Fibroblast of skin of right quadriceps (primary cell): ENCODE results near the gene CELF6.
"Not testable (repeated sequence)": the region's sequence is repeated elsewhere in the genome, so short reads cannot be mapped to it uniquely, and the experiment has no call there.

Experiments used
- DNase-seq: peaks from one replicate; pipeline ENCODE4 v3.0.0-alpha.2; 2013

The CELF6 gene

GRCh38 chr15:72315706-72316370, 4.1 kb downstream of the CELF6 start:
- no peak for DNase-seq

- DNase-seq: no peak
Observed at GRCh38 chr15:72313881-72314280, 6.1 kb downstream of the CELF6 start.

- no peak for DNase-seq
Observed at GRCh38 chr15:72313448-72313840, 6.5 kb downstream of the CELF6 start.

GRCh38 chr15:72312605-72313447, 7.1 kb downstream of the CELF6 start:
- peak; percentile 57 for DNase-seq

- DNase-seq: no peak
Observed at GRCh38 chr15:72307026-72307425, 12.9 kb downstream of the CELF6 start.

GRCh38 chr15:72306211-72306785, 13.7 kb downstream of the CELF6 start:
- peak; percentile 53 for DNase-seq

- DNase-seq: no peak
Observed at GRCh38 chr15:72304596-72304995, 15.4 kb downstream of the CELF6 start.

- DNase-seq: no peak
Observed at GRCh38 chr15:72302955-72303354, 17.0 kb downstream of the CELF6 start.

GRCh38 chr15:72289597-72290325, 30.2 kb downstream of the CELF6 start:
- DNase-seq: no peak

GRCh38 chr15:72288796-72289596, 31.0 kb downstream of the CELF6 start:
- no peak for DNase-seq

GRCh38 chr15:72285927-72286516, 33.9 kb downstream of the CELF6 start:
- DNase-seq: peak; percentile 18

GRCh38 chr15:72285402-72285801, 34.6 kb downstream of the CELF6 start:
- no peak for DNase-seq

GRCh38 chr15:72284781-72285180, 35.2 kb downstream of the CELF6 start:
- DNase-seq: no peak

GRCh38 chr15:72281713-72282112, 38.2 kb downstream of the CELF6 start:
- DNase-seq: no peak

GRCh38 chr15:72280751-72281150, 39.2 kb downstream of the CELF6 start:
- no peak for DNase-seq

- no peak for DNase-seq
Observed at GRCh38 chr15:72278737-72279136, 41.2 kb downstream of the CELF6 start.

GRCh38 chr15:72276326-72276700, 43.6 kb downstream of the CELF6 start:
- DNase-seq: no peak

- not testable (repeated sequence) for DNase-seq
Observed at GRCh38 chr15:72275635-72276325, 44.2 kb downstream of the CELF6 start.

GRCh38 chr15:72272997-72273352, 47.0 kb downstream of the CELF6 start:
- no peak for DNase-seq

GRCh38 chr15:72272213-72272996, 47.6 kb downstream of the CELF6 start, which contains the start of gene PARP6:
TSS of gene PARP6 (minus strand) at chr15:72272554. CDS start at chr15:72267477, 5,077 bp downstream.
- DNase-seq: peak; percentile 99

- peak; percentile 7 for DNase-seq
Observed at GRCh38 chr15:72271895-72272212, 48.1 kb downstream of the CELF6 start.
